GM10847 (cell line): Measurements from ENCODE around the gene ITPKC.
A peak's percentile ranks its signal among the peaks of the same experiment; 100 is the strongest.

ENCODE experiments used
- POLR2A ChIP-seq: IDR thresholded peaks from 2 replicates; pipeline ENCODE4 v1.6.1; 2011; ENCODE audit not compliant: insufficient read length; ENCODE audit errors: extremely low read depth

The ITPKC gene

GRCh38 chr19:40716482-40717324 lies at the start of gene ITPKC, which contains the start of gene COQ8B:
Gene ITPKC, plus strand, starts transcription at chr19:40717112. Its CDS starts 24 bp downstream, at chr19:40717136.
Gene COQ8B, minus strand, starts transcription at chr19:40716886. Its CDS starts 2,254 bp downstream, at chr19:40714632.
- TF ChIP-seq POLR2A, result peak; percentile 39

GRCh38 chr19:40667602-40668001 lies 49.3 kb upstream of the ITPKC start:
- TF ChIP-seq POLR2A, result no peak

DNA sequence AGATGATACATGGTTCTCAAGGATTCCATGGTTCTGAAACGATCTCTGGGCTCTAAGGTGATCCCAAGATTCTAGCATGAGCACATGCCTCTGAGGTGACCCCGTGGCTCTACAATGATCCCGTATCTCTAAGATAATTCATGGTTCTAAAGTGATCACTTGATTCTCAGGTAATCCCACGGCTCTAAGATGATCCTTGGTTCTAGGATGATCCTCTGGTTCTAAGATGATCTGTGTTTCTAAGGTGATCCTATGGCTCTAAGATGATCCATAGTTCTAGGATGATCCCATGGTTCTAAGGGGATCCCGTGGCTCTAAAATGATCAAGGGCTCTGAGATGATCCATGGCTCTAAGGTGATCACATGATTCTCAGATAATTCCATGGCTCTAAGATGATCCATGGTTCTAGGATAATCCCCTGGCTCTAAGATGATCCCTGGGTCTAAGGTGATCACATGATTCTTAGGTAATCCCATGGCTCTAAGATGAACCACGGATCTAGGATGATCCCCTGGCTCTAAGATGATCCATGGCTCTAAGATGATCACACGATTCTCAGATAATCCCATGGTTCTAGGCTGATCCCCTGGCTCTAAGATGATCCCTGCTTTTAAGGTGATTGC lies 47.8 kb upstream of the ITPKC start:
- no peak for TF ChIP-seq POLR2A

- no peak for TF ChIP-seq POLR2A
These were observed 45.5 kb upstream of the ITPKC start for GRCh38 chr19:40671404-40671803.

GRCh38 chr19:40672038-40672437 lies 44.9 kb upstream of the ITPKC start:
- no peak for TF ChIP-seq POLR2A

GRCh38 chr19:40672573-40673299 lies 44.2 kb upstream of the ITPKC start:
- TF ChIP-seq POLR2A, result no peak

DNA sequence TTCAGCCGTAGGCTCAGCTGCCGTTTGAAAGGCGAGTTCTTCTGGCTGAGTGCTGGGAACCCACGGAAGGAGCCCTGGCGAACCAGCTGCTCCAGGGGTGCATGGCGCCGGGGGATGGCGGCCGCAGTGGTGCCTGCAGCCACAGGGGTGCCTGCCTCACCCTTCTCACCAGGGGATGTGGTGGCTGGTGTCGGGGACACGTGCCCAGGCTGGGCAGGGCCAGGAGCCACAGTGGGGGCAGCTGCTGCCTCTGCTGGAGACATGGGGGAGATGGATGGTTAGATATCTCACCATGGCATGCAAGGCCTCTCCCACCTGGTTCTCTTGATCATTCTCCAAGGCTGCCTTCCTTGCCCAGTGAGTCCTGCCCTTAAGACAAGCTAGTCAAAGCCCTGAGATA lies 43.5 kb upstream of the ITPKC start:
- TF ChIP-seq POLR2A, result no peak

GRCh38 chr19:40674291-40674690 lies 42.6 kb upstream of the ITPKC start:
- TF ChIP-seq POLR2A, result no peak

- no peak for TF ChIP-seq POLR2A
These were observed 39.8 kb upstream of the ITPKC start for GRCh38 chr19:40677156-40677555.

DNA sequence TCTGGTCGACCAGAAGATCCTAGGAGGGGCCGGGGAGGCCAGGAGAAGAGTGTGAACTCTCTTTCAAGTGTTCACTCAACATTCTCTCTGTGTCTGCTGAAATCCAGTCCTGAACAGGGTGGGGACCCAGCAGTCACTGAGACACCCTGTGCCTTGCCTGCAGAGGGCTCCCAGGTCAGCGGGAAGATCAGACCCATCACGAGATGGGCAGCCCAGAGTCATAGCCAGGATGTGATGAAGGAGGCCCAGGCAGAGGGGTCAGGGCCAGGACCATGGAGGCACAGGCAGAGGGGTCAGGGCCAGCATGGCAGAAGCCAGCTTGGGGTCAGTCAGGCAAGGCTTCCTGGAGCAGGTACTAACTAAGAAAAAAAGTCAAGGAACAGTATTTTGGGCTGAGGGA lies 35.9 kb upstream of the ITPKC start:
- no peak for TF ChIP-seq POLR2A

- no peak for TF ChIP-seq POLR2A
These were observed 34.4 kb upstream of the ITPKC start for GRCh38 chr19:40682431-40682964.

- no peak for TF ChIP-seq POLR2A
These were observed 33.5 kb upstream of the ITPKC start for GRCh38 chr19:40683437-40683836.

- TF ChIP-seq POLR2A, result no peak
These were observed 32.6 kb upstream of the ITPKC start for GRCh38 chr19:40684280-40684679.

GRCh38 chr19:40685016-40685526 lies 31.8 kb upstream of the ITPKC start:
- TF ChIP-seq POLR2A, result no peak

- TF ChIP-seq POLR2A, result no peak
These were observed 31.3 kb upstream of the ITPKC start for GRCh38 chr19:40685563-40685962.
